Prostate gland (tissue), 2 donors: Measurements from ENCODE around the gene MPST. TPM values are rescaled to one million over a fixed set of nuclear protein-coding genes. Genes with fewer than 3 reads are reported as not detected.

Experiments used
- DNase-seq: peaks from one replicate; pipeline ENCODE4 v3.0.0-alpha.2; 2019; ENCODE audit warnings: low spot score
- H3K27ac ChIP-seq, 2 donors: fragments of 200-600 bp; sonication (generic); 2 replicates each; pipeline ENCODE4 v1.5.1; 2017 to 2019
- H3K27me3 ChIP-seq: fragments of 200-600 bp; sonication (generic); replicated peaks from 2 replicates; pipeline ENCODE4 v1.5.1; 2019; ENCODE audit not compliant: insufficient read depth
- H3K36me3 ChIP-seq, 2 donors: fragments of 200-600 bp; sonication (generic); 1 replicate in 1 of 2; 2 replicates in 1 of 2; pipeline versions ENCODE4 v1.5.1 to v1.8.1; 2017 to 2019
- H3K4me1 ChIP-seq: fragments of 200-600 bp; sonication (generic); replicated peaks from 2 replicates; pipeline ENCODE4 v1.5.1; 2019
- H3K4me3 ChIP-seq, 2 donors: fragments of 200-600 bp; sonication (generic); 2 replicates each; pipeline ENCODE4 v1.5.1; 2017 to 2019
- H3K9me3 ChIP-seq: fragments of 200-600 bp; sonication (generic); 2 replicates; pipeline ENCODE4 v1.5.1; 2017
- CTCF ChIP-seq, 4 experiments: fragments of 200-600 bp in 2 of 4; fragments of 450-650 bp in 2 of 4; sonication (generic) in 2 of 4; IDR thresholded peaks; 1 replicate in 3 of 4; 2 replicates in 1 of 4; pipeline ENCODE4 v1.5.1; 2016 to 2019; ENCODE audit warnings: antibody characterized with exemption in 4 of 4, mild to moderate bottlenecking in 2 of 4, moderate library complexity in 2 of 4
- POLR2A ChIP-seq: fragments of 450-650 bp; IDR thresholded peaks from one replicate; pipeline ENCODE4 v1.6.1; 2016; ENCODE audit warnings: antibody characterized with exemption, mild to moderate bottlenecking
- POLR2AphosphoS5 ChIP-seq: sonication (generic); formaldehyde crosslinking; IDR thresholded peaks from one replicate; pipeline ENCODE4 v1.6.1; 2017; ENCODE audit warnings: antibody characterized with exemption
- WGBS: methylation state at CpG from one replicate; pipeline ENCODE4 v1.1.5; 2018; 5-methylcytosine and 5-hydroxymethylcytosine counted together
- intact Hi-C: fragments of 100-400 bp; cut with DNase I; formaldehyde crosslinking; loops from one replicate; pipeline ENCODE4 v1.14.2; 2022
- total RNA-seq, 2 donors: library from RNA; depleted of rRNA; stranded (reverse); fragments of >200 nt; gene quantifications; one replicate each; pipeline ENCODE4 v1.1.0, GENCODE V29; 2016

The MPST gene
- total RNA-seq, 2 donors from 2014 or later: 136 to 192 TPM

GRCh38 chr22:37062376-37062675, 42.8 kb downstream of the MPST start:
- no peak for DNase-seq
- Histone ChIP-seq H3K36me3 (no peaks in the 10 kb centered on the region), H3K9me3 (no peaks in the 10 kb centered on the region), H3K4me1 (no peaks in the 10 kb centered on the region), H3K4me3 (no peak overlapping the region), H3K27me3 (no peaks in the 10 kb centered on the region), H3K27ac (no peak overlapping the region)
- intact Hi-C loops: no loop called here
- WGBS: 62% methylated on average over 7 of the region's 7 CpGs
- no peak for TF ChIP-seq CTCF (IDR thresholded peaks at IDR 0.05)
- TF ChIP-seq POLR2AphosphoS5: no peak
- TF ChIP-seq POLR2A: no peak

GRCh38 chr22:37062702-37063381, 43.3 kb downstream of the MPST start:
- intact Hi-C loops: no loop called here
- H3K4me1 ChIP-seq: no peaks in the 10 kb centered on the region
- TF ChIP-seq POLR2AphosphoS5: no peak
- TF ChIP-seq CTCF (IDR thresholded peaks at IDR 0.05): no peak
- no peak for TF ChIP-seq POLR2A
- no peak overlapping the region for H3K4me3 ChIP-seq
- WGBS: 82% methylated on average over 15 of the region's 15 CpGs
- H3K27me3 ChIP-seq: no peaks in the 10 kb centered on the region
- H3K27ac ChIP-seq: no peak overlapping the region
- H3K9me3 ChIP-seq: no peaks in the 10 kb centered on the region
- H3K36me3 ChIP-seq: no peaks in the 10 kb centered on the region
- DNase-seq: no peak

GRCh38 chr22:37063431-37064420, 44.2 kb downstream of the MPST start:
- Histone ChIP-seq H3K4me3 (no peak overlapping the region), H3K36me3 (no peaks in the 10 kb centered on the region), H3K9me3 (no peaks in the 10 kb centered on the region), H3K27ac (no peak overlapping the region), H3K4me1 (no peaks in the 10 kb centered on the region), H3K27me3 (peaks cover 3% of the 10 kb centered on the region)
- WGBS: 84% methylated on average over 28 of the region's 28 CpGs
- TF ChIP-seq POLR2A (no peak), CTCF (IDR thresholded peaks at IDR 0.05) (no peak), POLR2AphosphoS5 (no peak)
- intact Hi-C loops: no loop called here
- DNase-seq: no peak

GRCh38 chr22:37064553-37064952, 45.0 kb downstream of the MPST start:
- TF ChIP-seq POLR2AphosphoS5 (no peak), CTCF (IDR thresholded peaks at IDR 0.05) (no peak), POLR2A (no peak)
- no peak for DNase-seq
- Histone ChIP-seq H3K36me3 (no peaks in the 10 kb centered on the region), H3K9me3 (no peaks in the 10 kb centered on the region), H3K4me3 (no peak overlapping the region), H3K27ac (no peak overlapping the region), H3K4me1 (no peaks in the 10 kb centered on the region), H3K27me3 (peaks cover 9% of the 10 kb centered on the region)
- WGBS: 88% methylated on average over 11 of the region's 11 CpGs
- intact Hi-C loops: no loop called here
